HG03066 (cell line): Measurements from ENCODE around the gene ADTRP.

Source experiments
- ATAC-seq: cut with Tn5 transposase; IDR thresholded peaks from one replicate; pipeline ENCODE4 v1.9.1; 2021; ENCODE audit warnings: low read depth; ENCODE audit not compliant: unreplicated experiment

ADTRP gene, protein sequence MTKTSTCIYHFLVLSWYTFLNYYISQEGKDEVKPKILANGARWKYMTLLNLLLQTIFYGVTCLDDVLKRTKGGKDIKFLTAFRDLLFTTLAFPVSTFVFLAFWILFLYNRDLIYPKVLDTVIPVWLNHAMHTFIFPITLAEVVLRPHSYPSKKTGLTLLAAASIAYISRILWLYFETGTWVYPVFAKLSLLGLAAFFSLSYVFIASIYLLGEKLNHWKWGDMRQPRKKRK

DNA sequence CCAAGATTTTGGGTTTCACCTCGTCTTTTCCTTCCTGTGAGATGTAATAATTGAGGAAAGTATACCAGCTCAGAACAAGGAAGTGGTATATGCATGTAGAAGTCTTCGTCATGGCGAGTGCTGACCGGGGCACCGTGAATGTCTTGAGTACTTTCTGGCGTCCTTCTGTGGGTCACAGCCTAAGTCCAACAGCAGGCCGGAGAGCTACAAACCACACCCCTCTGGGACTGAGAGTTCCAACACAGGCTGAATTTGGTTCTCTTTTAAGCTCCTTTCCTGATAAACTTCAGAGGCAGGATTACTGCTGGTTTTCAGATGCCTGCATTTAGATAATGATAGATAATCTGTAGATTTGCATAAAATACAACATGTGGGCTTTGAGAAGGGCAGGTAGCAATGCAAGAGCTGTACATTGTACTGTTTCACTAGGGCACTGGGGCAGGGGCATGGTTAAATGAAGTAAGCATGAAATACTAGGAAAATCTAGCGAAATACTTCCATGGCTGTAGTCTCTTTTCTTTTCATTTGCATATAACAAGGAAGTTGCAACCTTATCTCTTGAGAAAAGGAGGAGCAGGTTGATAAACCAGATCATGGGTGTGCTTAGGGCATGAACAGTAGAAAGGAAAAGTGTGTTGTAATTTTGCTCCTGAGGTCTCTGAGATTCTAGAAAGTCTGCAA lies at the start of gene ADTRP:
ADTRP (minus strand) TSS at position 156 of the 681 bp plus-strand sequence; CDS start at position 112, 44 bp downstream.
- no peak for ATAC-seq

DNA sequence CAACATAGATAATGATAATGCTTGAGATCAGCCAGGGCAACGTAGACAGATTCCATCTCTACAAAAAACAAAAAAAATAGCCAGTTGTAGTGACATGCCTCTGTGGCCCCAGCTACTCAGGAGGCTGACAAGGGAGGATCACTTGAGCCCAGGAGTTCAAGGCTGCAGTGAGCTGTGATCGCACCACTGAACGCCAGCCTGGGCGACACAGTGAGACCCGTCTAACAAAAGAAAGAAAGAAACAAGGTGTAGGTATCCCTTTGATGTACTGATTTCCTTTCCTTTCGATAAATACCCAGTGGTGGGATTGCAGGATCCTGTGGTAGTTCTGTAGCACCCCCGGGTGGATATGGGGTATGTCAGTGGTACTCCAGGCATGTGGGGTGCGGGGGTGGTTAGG lies 48.2 kb upstream of the ADTRP start:
- ATAC-seq, result no peak

GRCh38 chr6:11824986-11825385 lies 46.4 kb upstream of the ADTRP start:
- no peak for ATAC-seq

DNA sequence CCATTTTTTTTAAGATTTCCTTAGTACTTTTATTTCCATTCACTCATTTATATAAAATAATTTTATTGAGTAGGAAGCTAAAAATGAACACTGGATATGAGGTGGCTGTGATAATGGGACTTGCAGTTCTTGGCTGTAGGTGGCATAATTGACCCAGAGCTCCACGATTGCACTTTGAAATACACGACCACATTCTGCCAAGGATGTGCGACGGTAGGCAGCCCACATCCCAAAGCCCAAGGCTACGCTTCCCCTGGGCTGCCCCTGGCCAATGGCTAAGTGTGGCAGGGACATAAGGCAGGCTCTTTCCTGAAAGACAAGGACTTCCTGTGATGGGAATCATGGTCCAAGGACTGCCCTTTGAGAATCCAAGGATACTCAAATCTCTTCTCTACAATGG lies 43.7 kb upstream of the ADTRP start:
- no peak for ATAC-seq

DNA sequence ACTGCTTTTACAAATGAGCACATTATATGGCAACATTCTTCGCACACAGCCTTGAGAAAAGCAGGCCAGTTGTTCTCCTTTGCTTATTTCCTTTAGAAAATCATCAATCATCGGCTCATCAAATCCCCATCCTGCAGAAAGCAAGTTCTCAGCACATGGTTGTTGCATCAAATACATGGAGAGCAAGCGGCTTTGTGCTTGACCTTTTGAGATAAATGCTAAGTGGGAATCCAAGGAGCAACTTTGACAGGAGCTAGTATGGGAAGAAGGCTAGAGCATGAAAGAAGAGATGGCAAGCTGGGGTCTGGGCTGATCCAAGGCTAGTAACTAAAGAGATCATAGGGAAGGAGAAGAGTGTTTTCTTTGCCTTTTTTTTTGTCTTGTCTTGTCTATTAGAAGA lies 43.2 kb upstream of the ADTRP start:
- no peak for ATAC-seq

DNA sequence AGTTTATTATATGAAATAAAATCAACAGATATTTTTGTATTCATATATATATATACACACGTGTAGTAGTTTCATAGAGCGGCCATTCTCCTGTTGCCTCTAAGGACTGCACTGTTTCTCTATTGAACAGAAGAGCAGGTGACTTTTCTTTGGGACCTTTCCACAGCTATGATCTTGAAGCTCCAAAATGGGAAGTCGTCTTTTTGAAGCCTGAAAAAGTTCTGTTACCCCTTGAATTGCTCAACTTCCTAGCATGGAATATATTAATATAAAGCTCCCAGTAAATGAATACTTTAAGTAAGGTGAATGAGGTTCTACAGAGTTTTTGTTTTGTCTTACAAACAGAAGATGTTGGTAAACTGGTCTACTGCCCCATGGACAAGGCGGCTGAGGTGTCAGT lies 42.2 kb upstream of the ADTRP start:
- no peak for ATAC-seq

GRCh38 chr6:11819486-11819885 lies 40.9 kb upstream of the ADTRP start:
- no peak for ATAC-seq

DNA sequence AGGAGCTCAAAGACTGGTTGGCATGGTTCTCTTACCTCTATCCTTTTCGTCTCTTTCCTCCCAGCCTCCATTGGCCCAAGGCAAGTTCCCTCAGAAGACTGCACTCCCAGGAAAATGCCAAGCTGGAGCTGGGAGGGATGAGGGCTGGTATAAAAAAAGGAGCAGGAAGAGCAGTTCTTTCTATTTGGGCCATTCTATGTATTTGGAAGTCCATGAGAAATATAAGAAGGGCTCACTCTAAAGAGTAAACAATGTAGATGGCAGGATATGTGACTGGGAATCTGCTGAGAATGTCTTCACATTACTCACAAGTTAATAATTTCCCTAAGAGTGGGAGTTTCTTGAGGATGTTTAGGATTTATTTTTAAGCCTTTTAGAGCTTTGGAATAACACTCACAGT lies 36.6 kb upstream of the ADTRP start:
- no peak for ATAC-seq

- ATAC-seq, result no peak
Observed at GRCh38 chr6:11814819-11815218, 36.2 kb upstream of the ADTRP start.

- ATAC-seq, result no peak
Observed at GRCh38 chr6:11814106-11814505, 35.5 kb upstream of the ADTRP start.

DNA sequence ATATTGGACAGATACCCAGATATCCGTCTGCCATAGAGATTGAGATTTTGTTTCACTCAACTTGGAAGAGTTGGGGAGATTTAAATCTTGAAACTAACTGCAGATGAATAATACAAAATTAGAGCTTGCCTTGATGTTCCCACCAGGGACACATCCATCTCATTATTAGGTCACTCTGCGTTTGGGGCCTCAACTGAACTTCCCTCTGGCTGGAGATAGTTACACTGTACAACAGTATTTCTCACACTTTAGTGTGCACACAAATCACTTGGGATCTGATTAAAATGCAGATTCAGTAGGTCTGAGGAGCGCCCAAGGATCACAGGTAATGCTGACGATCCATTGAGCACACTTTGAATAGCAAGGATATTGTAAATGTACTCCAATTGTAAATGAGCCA lies 35.0 kb upstream of the ADTRP start:
- no peak for ATAC-seq

GRCh38 chr6:11812951-11813350 lies 34.3 kb upstream of the ADTRP start:
- no peak for ATAC-seq

DNA sequence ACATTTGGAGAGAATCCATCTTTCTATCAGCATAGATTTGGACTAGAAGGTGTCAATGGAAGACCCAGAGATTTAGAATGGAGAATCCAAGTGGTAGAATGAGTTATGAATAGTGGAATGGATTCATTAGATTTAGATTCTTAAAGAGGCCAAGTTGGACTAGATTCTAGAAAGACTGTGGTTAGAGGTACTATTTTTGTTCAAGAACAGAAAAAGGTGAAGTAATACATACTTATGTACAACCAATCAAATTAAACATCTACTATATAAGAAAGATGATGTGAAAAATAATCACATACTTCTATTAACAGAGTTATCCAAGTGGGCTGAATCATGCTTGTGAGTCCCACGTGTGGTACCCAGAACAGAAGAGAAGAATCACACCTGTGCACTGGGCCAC lies 33.8 kb upstream of the ADTRP start:
- no peak for ATAC-seq

- no peak for ATAC-seq
Observed at GRCh38 chr6:11811644-11812264, 33.2 kb upstream of the ADTRP start.

GRCh38 chr6:11810854-11811643 lies 32.4 kb upstream of the ADTRP start:
- ATAC-seq, result no peak

DNA sequence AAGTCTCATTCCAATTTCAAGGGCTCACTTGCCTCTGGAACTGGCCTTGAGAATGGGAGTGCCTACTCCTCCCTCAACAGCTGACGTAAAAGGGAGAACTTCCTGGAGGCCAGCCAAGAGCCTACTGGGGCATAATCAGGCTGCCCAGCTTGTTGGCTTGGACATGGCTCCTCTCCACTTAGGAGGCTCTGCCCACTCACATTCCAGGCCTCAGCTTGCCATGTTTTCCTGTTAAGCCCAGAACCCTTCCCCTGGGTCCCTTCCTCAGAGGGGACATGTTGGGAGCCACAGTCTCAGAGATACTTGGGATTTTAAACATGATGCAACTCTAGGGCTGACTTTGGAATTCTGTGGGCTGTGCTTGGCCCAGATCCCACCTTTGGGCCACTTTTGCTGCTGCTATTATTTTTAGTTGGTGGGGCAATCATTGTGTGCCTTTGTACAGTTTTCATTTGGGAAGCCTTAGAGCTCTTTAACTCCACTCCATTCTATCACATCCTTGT lies 31.5 kb upstream of the ADTRP start:
- no peak for ATAC-seq

GRCh38 chr6:11808054-11808453 lies 29.5 kb upstream of the ADTRP start:
- ATAC-seq, result no peak

GRCh38 chr6:11806561-11807317 lies 28.1 kb upstream of the ADTRP start:
- no peak for ATAC-seq

DNA sequence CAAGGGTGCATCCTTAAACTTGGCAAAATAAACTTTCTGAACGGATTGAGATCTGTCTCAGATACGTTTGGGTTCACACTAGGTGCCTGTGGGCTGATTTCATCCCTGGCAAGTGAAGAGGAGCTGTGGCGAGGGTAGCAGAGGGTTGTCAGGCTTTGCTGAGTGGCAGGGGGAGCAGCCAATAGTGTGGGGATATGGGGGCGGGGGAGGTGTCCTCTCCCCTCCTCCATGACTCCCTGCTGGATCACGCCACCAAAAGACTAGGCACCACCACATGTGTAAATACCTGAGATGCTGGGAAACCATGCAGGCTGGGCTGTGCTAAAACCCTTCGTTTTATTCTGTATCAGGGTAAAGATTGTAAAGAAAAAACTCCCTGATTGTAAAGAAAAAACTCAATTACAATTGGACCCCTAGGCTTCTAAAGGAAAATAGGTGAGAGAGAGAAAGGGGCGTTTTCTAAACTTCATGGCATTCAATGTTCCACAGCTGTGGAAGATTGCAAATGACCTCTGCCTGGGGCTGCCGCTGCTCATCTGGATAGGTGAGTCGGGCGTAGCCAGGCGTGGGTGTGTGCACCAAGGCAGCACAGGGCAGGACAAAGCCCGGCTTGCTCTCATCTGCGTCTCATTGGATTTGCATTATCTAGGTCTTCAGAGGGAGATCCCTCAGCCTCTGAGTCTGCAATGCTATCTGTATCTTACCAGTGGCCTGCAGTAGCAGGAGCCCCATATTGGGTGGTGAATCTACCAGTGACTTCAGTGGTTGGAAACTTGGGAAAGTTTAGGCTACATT lies 26.9 kb upstream of the ADTRP start:
- ATAC-seq, result no peak

DNA sequence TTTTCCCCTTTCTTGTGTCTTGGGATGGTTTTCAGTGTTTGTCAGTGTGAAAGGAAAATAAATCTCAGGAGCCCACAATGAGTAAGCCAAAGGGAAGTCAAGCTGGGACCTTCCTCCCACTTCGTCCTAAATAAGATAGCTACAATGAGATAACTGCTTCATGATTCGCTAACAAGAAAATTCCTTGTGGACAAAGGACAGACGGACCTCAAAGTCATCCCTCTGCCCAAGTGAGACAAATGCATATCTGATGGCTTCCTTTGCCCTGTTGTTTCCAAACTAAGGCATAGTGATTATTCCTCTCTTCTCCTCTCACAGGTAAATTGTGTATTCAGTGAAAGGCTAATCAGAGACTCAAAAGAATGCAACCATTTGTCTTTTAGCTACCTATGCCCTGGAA lies 26.1 kb upstream of the ADTRP start:
- ATAC-seq, result no peak
